SK-N-SH (cell line): ENCODE results near the gene MXRA5.

Experiments used
- CTCF ChIP-seq: fragments of 200-600 bp; sonication (generic); IDR thresholded peaks from 2 replicates; pipeline ENCODE4 v1.6.1; 2017; ENCODE audit warnings: antibody characterized with exemption, mild to moderate bottlenecking, moderate library complexity
- FOXJ3 ChIP-seq: sonication (generic); formaldehyde crosslinking; IDR thresholded peaks from 2 replicates; pipeline ENCODE4 v1.5.1; 2020; ENCODE audit warnings: mild to moderate bottlenecking, missing genetic modification reagents
- NFIC ChIP-seq: IDR thresholded peaks from 2 replicates; pipeline ENCODE4 v1.4.0; 2012; ENCODE audit warnings: borderline replicate concordance
- TF ChIP-seq, protein P1 (sequence below): IDR thresholded peaks from 2 replicates; pipeline ENCODE4 v1.4.0; 2012; ENCODE audit warnings: low read depth, borderline replicate concordance

DNA sequence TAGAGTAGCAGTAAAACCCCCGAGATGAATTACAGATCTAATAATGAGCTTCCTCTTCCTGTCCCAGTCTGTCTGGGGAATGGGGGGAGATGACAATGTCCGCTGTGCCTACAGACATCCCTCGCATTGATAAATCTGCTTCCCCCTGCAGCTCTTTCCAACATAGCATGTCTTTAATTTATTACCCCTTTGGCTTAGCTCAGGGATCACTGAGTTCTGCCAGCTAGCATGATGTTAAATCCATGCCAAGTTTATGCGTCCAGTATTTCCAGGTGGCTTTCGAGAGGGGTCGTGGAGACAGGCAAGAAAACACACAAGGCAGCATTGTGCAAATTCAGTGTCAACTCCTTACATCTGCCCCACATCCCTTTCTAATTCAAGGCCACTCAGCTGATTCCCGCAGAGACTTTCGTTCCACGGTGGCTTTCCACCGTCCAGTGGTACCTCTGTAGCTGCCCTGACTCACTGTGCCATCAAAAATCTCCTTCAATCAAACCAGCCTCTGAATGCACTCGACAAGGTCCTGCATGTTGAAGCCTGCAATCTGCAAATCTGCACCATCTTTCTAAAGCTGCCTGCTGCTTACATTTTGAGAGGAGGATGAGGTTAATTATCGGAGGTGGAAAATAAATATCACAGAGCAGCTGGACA lies 75.1 kb downstream of the MXRA5 start:
- no peak for TF ChIP-seq CTCF
- TF ChIP-seq NFIC = no peak
- TF ChIP-seq FOXJ3 (CRISPR knock-in tag) = no peak
- TF ChIP-seq, protein P1, sequence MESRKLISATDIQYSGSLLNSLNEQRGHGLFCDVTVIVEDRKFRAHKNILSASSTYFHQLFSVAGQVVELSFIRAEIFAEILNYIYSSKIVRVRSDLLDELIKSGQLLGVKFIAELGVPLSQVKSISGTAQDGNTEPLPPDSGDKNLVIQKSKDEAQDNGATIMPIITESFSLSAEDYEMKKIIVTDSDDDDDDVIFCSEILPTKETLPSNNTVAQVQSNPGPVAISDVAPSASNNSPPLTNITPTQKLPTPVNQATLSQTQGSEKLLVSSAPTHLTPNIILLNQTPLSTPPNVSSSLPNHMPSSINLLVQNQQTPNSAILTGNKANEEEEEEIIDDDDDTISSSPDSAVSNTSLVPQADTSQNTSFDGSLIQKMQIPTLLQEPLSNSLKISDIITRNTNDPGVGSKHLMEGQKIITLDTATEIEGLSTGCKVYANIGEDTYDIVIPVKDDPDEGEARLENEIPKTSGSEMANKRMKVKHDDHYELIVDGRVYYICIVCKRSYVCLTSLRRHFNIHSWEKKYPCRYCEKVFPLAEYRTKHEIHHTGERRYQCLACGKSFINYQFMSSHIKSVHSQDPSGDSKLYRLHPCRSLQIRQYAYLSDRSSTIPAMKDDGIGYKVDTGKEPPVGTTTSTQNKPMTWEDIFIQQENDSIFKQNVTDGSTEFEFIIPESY = no peak
